NCI-H187 treated with DMSO at 0.1 percent for 48 hours (cell line): ENCODE data around the gene OR2M2.

ENCODE experiments used
- DNase-seq: peaks from one replicate; lab custom pipeline; 2025; lab: John Stamatoyannopoulos, UW

Gene OR2M2

GRCh38 chr1:248174521-248174920, at the start of gene OR2M2:
Gene OR2M2 (plus strand): TSS chr1:248174821. CDS start chr1:248179986, 5,165 bp downstream.
- no peak for DNase-seq

GRCh38 chr1:248127653-248128052, 47.0 kb upstream of the OR2M2 start:
- DNase-seq = no peak

GRCh38 chr1:248136811-248137210, 37.8 kb upstream of the OR2M2 start:
- no peak for DNase-seq

- DNase-seq = no peak
These were observed 33.8 kb upstream of the OR2M2 start for GRCh38 chr1:248140846-248141245.

- DNase-seq = no peak
These were observed 31.3 kb upstream of the OR2M2 start for GRCh38 chr1:248143311-248143710.

- no peak for DNase-seq
These were observed 30.0 kb upstream of the OR2M2 start, which contains the start of gene OR2M5 for GRCh38 chr1:248144513-248145198. Gene OR2M5 (plus strand): TSS chr1:248145148. CDS start chr1:248145148, 0 bp downstream.

GRCh38 chr1:248152056-248152827, 22.4 kb upstream of the OR2M2 start:
- no peak for DNase-seq

GRCh38 chr1:248155927-248156326, 18.7 kb upstream of the OR2M2 start:
- no peak for DNase-seq

GRCh38 chr1:248158758-248159157, 15.9 kb upstream of the OR2M2 start:
- no peak for DNase-seq

GRCh38 chr1:248164031-248164430, 10.6 kb upstream of the OR2M2 start:
- DNase-seq = no peak

GRCh38 chr1:248165186-248165585, 9.4 kb upstream of the OR2M2 start:
- DNase-seq = no peak

- no peak for DNase-seq
These were observed 9.4 kb downstream of the OR2M2 start for GRCh38 chr1:248183996-248184395.

GRCh38 chr1:248187363-248187762, 12.7 kb downstream of the OR2M2 start:
- DNase-seq = no peak

GRCh38 chr1:248189026-248189425, 14.4 kb downstream of the OR2M2 start:
- DNase-seq = no peak

- no peak for DNase-seq
These were observed 19.5 kb downstream of the OR2M2 start for GRCh38 chr1:248194117-248194516.

GRCh38 chr1:248196965-248197364, 22.3 kb downstream of the OR2M2 start, which contains the start of gene OR2M3:
Gene OR2M3 (plus strand): TSS chr1:248197265. CDS start chr1:248203068, 5,803 bp downstream.
- no peak for DNase-seq

GRCh38 chr1:248215880-248216279, 41.3 kb downstream of the OR2M2 start:
- DNase-seq = no peak

GRCh38 chr1:248225537-248225936, 50.9 kb downstream of the OR2M2 start:
- DNase-seq = no peak

GRCh38 chr1:248229360-248229908, 54.8 kb downstream of the OR2M2 start:
- DNase-seq = no peak
